HTR-8/SVneo (cell line): ENCODE measurements around the gene CHST11.

Source experiments
- DNase-seq: peaks from one replicate; pipeline ENCODE4 v3.0.0; 2011; ENCODE audit warnings: low spot score, mixed read lengths; ENCODE audit not compliant: insufficient read length
- FAIRE-seq: peaks from 2 replicates; lab custom pipeline; 2011; peaks lifted over from hg19 to GRCh38; lab: Jason Lieb, UNC

The CHST11 gene

GRCh38 chr12:104498211-104498801 lies 41.6 kb downstream of the CHST11 start:
- FAIRE-seq, result no peak
- DNase-seq, result no peak

- DNase-seq (no peak), FAIRE-seq (no peak)
Observed at GRCh38 chr12:104499668-104500332, 43.1 kb downstream of the CHST11 start.

- FAIRE-seq (no peak), DNase-seq (no peak)
Observed at GRCh38 chr12:104501115-104501514, 44.4 kb downstream of the CHST11 start.

- no peak for DNase-seq
Observed at GRCh38 chr12:104501660-104502059, 44.9 kb downstream of the CHST11 start.

GRCh38 chr12:104502217-104502616 lies 45.5 kb downstream of the CHST11 start:
- FAIRE-seq (no peak), DNase-seq (no peak)

More at GRCh38 chr12:104501660-104502059, 44.9 kb downstream of the CHST11 start:
- FAIRE-seq, result no peak

GRCh38 chr12:104502638-104503037 lies 45.9 kb downstream of the CHST11 start:
- no peak for DNase-seq
- no peak for FAIRE-seq

- no peak for DNase-seq
- no peak for FAIRE-seq
Observed at GRCh38 chr12:104503191-104503590, 46.4 kb downstream of the CHST11 start.

GRCh38 chr12:104504146-104504545 lies 47.4 kb downstream of the CHST11 start:
- no peak for FAIRE-seq
- no peak for DNase-seq

GRCh38 chr12:104505095-104505818 lies 48.5 kb downstream of the CHST11 start:
- DNase-seq (no peak), FAIRE-seq (no peak)

GRCh38 chr12:104506676-104507401 lies 50.1 kb downstream of the CHST11 start:
- FAIRE-seq (no peak), DNase-seq (no peak)

- FAIRE-seq (no peak), DNase-seq (peak; percentile 14)
Observed at GRCh38 chr12:104507672-104508071, 50.9 kb downstream of the CHST11 start.

- DNase-seq (no peak), FAIRE-seq (no peak)
Observed at GRCh38 chr12:104508752-104509446, 52.2 kb downstream of the CHST11 start.

GRCh38 chr12:104510145-104510872 lies 53.6 kb downstream of the CHST11 start:
- FAIRE-seq (no peak), DNase-seq (no peak)

- DNase-seq (no peak), FAIRE-seq (no peak)
Observed at GRCh38 chr12:104510873-104511440, 54.2 kb downstream of the CHST11 start.

- DNase-seq, result no peak
- FAIRE-seq, result no peak
Observed at GRCh38 chr12:104513681-104514080, 56.9 kb downstream of the CHST11 start.

- DNase-seq (no peak), FAIRE-seq (no peak)
Observed at GRCh38 chr12:104514092-104514810, 57.5 kb downstream of the CHST11 start.

GRCh38 chr12:104515899-104516298 lies 59.2 kb downstream of the CHST11 start:
- DNase-seq (no peak), FAIRE-seq (no peak)

- FAIRE-seq (no peak), DNase-seq (no peak)
Observed at GRCh38 chr12:104516821-104517220, 60.1 kb downstream of the CHST11 start.

- DNase-seq (no peak), FAIRE-seq (no peak)
Observed at GRCh38 chr12:104517880-104518279, 61.1 kb downstream of the CHST11 start.
